ENCODE measurements around the gene ID2.

- TF ChIP-seq ZNF366 (tag by site-specific recombination; conservative IDR thresholded peaks at IDR 0.05) (no peak), ZNF341 (tag by site-specific recombination; IDR thresholded peaks at IDR 0.05; ENCODE audit: low read depth) (no peak)
- TF ChIP-seq, protein P1, sequence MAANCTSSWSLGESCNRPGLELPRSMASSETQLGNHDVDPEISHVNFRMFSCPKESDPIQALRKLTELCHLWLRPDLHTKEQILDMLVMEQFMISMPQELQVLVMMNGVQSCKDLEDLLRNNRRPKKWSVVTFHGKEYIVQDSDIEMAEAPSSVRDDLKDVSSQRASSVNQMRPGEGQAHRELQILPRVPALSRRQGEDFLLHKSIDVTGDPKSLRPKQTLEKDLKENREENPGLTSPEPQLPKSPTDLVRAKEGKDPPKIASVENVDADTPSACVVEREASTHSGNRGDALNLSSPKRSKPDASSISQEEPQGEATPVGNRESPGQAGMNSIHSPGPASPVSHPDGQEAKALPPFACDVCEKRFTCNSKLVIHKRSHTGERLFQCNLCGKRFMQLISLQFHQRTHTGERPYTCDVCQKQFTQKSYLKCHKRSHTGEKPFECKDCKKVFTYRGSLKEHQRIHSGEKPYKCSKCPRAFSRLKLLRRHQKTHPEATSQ (tag by site-specific recombination; IDR thresholded peaks at IDR 0.05), result no peak
- TF ChIP-seq, protein P2, sequence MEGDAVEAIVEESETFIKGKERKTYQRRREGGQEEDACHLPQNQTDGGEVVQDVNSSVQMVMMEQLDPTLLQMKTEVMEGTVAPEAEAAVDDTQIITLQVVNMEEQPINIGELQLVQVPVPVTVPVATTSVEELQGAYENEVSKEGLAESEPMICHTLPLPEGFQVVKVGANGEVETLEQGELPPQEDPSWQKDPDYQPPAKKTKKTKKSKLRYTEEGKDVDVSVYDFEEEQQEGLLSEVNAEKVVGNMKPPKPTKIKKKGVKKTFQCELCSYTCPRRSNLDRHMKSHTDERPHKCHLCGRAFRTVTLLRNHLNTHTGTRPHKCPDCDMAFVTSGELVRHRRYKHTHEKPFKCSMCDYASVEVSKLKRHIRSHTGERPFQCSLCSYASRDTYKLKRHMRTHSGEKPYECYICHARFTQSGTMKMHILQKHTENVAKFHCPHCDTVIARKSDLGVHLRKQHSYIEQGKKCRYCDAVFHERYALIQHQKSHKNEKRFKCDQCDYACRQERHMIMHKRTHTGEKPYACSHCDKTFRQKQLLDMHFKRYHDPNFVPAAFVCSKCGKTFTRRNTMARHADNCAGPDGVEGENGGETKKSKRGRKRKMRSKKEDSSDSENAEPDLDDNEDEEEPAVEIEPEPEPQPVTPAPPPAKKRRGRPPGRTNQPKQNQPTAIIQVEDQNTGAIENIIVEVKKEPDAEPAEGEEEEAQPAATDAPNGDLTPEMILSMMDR (tag by site-specific recombination; IDR thresholded peaks at IDR 0.05), result no peak
These were observed 18.0 kb downstream of the ID2 start for GRCh38 chr2:8699839-8700238.
